ENCODE measurements around the gene WRAP73.

WRAP73 gene, protein sequence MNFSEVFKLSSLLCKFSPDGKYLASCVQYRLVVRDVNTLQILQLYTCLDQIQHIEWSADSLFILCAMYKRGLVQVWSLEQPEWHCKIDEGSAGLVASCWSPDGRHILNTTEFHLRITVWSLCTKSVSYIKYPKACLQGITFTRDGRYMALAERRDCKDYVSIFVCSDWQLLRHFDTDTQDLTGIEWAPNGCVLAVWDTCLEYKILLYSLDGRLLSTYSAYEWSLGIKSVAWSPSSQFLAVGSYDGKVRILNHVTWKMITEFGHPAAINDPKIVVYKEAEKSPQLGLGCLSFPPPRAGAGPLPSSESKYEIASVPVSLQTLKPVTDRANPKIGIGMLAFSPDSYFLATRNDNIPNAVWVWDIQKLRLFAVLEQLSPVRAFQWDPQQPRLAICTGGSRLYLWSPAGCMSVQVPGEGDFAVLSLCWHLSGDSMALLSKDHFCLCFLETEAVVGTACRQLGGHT

GRCh38 chr1:3649342-3650247, at the start of gene WRAP73:
Gene WRAP73 (minus strand): TSS chr1:3650103. CDS start chr1:3649999, 104 bp downstream.
- peak; percentile 82 to 88 for DNase-seq (ENCODE audit: low read depth in 2 of 2)

- DNase-seq (ENCODE audit: low read depth in 2 of 2), result no peak
Observed at GRCh38 chr1:3699596-3699995, 49.7 kb upstream of the WRAP73 start.

DNA sequence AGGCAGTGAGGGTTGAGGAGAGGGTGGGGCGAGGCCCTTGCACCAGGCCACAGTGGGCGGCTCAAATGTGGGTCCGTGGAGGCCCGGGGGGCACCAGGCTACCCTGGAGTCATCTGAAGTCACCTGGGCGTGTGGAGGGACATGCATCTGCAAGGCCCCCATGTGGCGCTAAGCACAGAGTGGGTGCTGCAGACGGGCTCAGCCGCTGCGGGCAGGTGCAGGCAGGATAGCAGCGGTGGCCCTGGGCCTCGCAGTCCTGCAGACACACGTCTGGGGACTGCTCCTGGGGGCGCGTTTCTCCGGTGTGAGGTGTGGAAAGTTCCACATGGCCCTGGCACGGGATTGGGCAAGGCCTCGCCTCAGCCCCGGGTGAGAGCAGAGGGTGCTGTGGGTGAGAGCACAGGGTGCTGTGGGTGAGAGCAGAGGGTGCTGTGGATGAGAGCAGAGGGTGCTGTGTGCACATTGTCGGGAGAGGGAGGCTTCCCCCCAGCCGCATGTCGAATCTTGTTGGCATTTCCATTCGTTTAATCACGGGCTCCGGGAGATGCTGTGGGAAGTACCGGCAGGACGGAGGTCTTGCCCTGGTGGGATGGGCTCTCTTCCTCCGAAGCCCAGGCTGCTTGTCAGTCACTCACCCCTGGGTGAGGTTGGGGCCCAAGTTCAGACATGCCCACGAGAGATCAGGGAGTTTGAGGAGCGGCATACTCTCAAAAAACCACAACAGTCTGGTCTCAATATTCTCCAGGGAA, 48.9 kb upstream of the WRAP73 start:
- DNase-seq (ENCODE audit: low read depth in 2 of 2), result no peak

DNA sequence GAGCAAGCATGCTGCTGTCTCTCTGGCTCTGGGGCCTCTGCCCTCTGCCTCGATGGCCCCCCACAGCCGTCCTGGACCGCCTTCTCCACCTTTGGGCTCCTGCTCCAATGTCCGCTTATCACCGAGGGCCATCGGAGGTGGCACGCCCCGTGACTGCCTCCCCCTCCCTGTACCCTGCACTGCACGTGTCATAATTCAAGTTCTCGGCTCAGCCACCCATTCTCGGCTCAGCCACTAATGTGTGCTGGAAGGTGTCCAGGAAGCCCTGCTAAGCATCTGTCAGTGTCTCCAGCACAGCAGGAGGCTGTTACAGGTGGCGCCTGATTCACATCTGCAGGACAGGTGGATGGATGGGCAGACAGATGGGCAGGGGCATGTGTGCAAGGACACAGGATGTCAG, 47.9 kb upstream of the WRAP73 start:
- no peak for DNase-seq (ENCODE audit: low read depth in 2 of 2)

DNA sequence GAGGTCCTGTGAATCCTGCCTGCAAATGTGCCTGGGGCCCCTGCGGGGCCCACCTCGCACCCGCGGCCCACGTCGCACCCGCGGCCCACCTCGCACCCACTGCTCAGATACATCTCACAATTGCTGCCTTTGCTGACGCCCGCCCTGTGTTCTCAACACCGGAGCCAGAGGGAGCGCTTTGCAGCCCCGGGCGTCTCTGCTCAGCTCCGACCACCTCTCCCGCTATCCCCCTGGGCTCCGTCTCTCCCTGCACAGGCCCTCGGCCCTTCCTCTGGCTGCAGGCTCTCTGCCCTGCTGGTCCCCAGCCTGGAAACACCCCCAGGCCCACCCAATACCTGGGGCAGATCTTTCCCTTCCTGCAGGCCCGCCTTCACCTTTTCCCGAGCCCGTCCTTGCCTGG, 47.2 kb upstream of the WRAP73 start:
- no peak for DNase-seq (ENCODE audit: low read depth in 2 of 2)

- no peak for DNase-seq (ENCODE audit: low read depth in 2 of 2)
Observed at GRCh38 chr1:3696689-3697088, 46.8 kb upstream of the WRAP73 start.

GRCh38 chr1:3695326-3696217, 45.7 kb upstream of the WRAP73 start:
- DNase-seq (ENCODE audit: low read depth in 2 of 2), result peak; percentile 13 to 38

- DNase-seq (ENCODE audit: low read depth in 2 of 2), result no peak
Observed at GRCh38 chr1:3693321-3693720, 43.4 kb upstream of the WRAP73 start.

- DNase-seq (ENCODE audit: low read depth in 2 of 2), result no peak
Observed at GRCh38 chr1:3692598-3692997, 42.7 kb upstream of the WRAP73 start.

GRCh38 chr1:3691421-3692204, 41.7 kb upstream of the WRAP73 start:
- DNase-seq (ENCODE audit: low read depth in 2 of 2), result no peak

DNA sequence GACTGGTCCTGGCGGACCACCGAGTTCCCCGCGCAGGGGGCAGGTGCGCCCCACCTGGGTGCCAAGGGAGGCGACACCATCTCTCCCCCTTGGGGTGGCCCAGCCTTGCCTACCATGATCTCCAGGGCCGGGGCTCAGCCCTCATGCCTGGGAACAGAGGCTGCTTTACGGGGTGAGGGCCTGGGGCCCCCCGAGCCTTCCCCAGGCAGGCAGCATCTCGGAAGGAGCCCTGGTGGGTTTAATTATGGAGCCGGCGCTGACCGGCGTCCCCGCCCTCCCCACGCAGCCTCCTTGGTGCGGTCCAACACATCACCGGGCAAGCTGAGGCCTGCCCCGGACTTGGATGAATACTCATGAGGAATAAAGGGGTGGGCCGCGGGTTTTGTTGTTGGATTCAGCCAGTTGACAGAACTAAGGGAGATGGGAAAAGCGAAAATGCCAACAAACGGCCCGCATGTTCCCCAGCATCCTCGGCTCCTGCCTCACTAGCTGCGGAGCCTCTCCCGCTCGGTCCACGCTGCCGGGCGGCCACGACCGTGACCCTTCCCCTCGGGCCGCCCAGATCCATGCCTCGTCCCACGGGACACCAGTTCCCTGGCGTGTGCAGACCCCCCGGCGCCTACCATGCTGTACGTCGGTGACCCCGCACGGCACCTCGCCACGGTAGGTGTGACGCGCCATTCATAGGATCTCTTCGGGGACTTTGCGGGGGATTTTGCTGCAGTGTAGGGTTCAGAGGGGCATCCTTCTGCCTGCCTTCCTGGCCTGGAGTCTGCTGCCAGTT, 40.6 kb upstream of the WRAP73 start:
- DNase-seq (ENCODE audit: low read depth in 2 of 2), result no peak

- no peak for DNase-seq (ENCODE audit: low read depth in 2 of 2)
Observed at GRCh38 chr1:3689138-3689750, 39.3 kb upstream of the WRAP73 start.

DNA sequence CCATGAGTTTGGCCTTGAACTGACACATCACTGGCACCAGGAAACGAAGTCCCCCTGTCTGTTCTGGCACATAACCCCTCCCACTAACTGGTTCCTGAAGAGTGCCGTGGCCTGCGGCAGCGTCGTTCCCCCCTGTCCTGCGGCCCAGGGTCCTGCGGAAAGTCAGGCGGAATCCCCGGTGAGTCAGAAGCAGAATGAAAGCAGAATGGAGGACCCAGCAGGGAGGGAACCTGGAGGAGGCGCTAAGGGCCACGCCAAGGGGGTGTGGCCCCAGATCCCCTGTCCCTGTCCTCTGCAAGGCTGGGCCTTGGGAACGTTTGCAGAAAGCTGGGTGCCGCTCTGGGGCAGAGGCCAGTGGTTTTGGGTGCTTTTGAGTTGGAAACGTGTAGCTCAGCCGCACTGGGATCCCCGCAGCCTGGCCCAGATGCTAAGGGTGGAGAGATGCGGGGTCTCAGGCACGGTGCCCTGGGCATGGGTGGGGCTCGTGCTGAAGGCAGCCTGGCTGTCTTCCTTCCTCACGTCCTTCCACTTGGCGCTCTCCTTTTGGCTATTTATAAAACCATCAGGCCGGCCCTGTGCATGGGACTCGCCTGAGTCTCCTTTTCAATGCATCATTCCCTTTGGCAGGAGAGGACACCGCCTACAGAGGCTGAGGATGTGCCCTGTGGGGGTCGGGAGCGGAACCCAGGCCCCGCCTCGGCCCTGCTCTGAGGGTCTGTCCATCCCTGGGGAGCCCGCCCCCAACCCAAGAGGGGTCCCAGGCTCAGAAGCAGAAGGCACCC, 38.6 kb upstream of the WRAP73 start:
- no peak for DNase-seq (ENCODE audit: low read depth in 2 of 2)

- DNase-seq (ENCODE audit: low read depth in 2 of 2), result no peak
Observed at GRCh38 chr1:3687504-3687903, 37.6 kb upstream of the WRAP73 start.

- no peak for DNase-seq (ENCODE audit: low read depth in 2 of 2)
Observed at GRCh38 chr1:3685906-3686305, 36.0 kb upstream of the WRAP73 start.

DNA sequence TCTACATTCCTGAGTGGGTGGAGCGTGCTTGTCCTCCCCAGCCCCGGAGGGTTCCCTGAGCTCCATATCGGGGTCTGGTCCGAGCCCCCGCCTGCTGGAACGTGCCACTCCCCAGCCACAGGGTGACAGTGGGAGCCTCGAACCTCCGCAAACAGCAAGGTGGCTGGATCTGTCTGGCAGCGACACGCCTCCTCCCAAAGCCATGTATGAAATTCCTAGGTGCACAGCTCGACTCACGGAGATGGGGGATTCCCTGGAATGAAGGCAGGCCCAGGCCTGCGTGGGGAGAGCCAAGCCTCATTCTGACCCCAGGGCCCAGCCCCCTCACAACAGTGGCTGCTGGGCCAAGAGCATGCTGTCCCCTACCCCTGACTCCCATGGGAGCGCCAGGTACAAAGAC, 35.3 kb upstream of the WRAP73 start:
- DNase-seq (ENCODE audit: low read depth in 2 of 2), result no peak

GRCh38 chr1:3683992-3684391, 34.1 kb upstream of the WRAP73 start:
- no peak for DNase-seq (ENCODE audit: low read depth in 2 of 2)

- DNase-seq (ENCODE audit: low read depth in 2 of 2), result no peak
Observed at GRCh38 chr1:3683197-3683596, 33.3 kb upstream of the WRAP73 start.

Data from stimulated activated CD4-positive, alpha-beta T cell treated with anti-CD3 and anti-CD28 coated beads, Interleukin-12 subunit alpha, Interleukin-12 subunit beta, amount 100 ng/mL, for 24 hours (primary cell).